Brain microvascular endothelial cell (primary cell): Measurements from ENCODE around the gene EPAS1.

Experiments
- DNase-seq: peaks from one replicate; pipeline ENCODE4 v3.0.0-alpha.2; 2020
- H3K27ac ChIP-seq: fragments of 250-450 bp; sonication (Bioruptor Pico); 2 replicates; pipeline ENCODE4 v1.5.1; 2020; ENCODE audit warnings: mild to moderate bottlenecking, moderate library complexity
- H3K27me3 ChIP-seq: fragments of 250-450 bp; sonication (Bioruptor Pico); replicated peaks from 2 replicates; pipeline ENCODE4 v1.5.1; 2020; ENCODE audit warnings: mild to moderate bottlenecking
- H3K36me3 ChIP-seq: fragments of 250-450 bp; sonication (Bioruptor Pico); replicated peaks from 2 replicates; pipeline ENCODE4 v1.5.1; 2020; ENCODE audit warnings: mild to moderate bottlenecking
- H3K4me3 ChIP-seq: 2 replicates; pipeline ENCODE4 v1.5.1; 2011; ENCODE audit warnings: low read depth, mild to moderate bottlenecking, control low read depth, low read length, moderate library complexity
- in situ Hi-C: cut with HindIII; loops from 2 replicates; pipeline ENCODE4 v1.10.0; 2017; ENCODE audit warnings: low sequenced_read_pairs, low pct_ligation_motif_present
- TF ChIP-seq, protein P1 (sequence below): IDR thresholded peaks from 2 replicates; pipeline ENCODE4 v1.5.1; 2011; ENCODE audit warnings: low read depth, mild to moderate bottlenecking, moderate library complexity, low read length, control low read depth, inconsistent platforms; ENCODE audit errors: missing control alignments

The EPAS1 gene

DNA sequence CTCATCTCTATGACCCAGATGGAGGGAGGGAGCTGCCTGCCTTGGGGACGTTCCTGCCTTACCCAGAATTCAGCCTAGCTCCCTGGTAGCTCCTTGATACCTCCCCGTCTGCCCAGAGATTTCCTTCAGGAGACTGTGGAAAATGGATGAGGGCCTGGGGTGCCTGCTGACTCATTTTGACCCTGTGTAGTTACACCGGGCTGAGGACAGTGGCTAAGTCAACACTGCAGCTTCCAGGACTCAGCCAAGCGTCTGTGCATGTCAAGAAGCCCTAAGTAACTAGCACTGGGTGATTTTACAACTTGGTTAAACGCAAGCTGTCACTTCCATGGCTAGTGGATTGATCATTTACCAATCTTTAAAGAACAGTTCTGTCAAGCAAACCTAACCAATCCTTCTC, 23.3 kb upstream of the EPAS1 start:
- peak; percentile 34 for DNase-seq
- H3K4me3 ChIP-seq = no peak overlapping the region
- in situ Hi-C loops = no loop called here
- no peaks in the 10 kb centered on the region for H3K27me3 ChIP-seq
- H3K27ac ChIP-seq = peak overlapping the region; percentile 57
- TF ChIP-seq, protein P1, sequence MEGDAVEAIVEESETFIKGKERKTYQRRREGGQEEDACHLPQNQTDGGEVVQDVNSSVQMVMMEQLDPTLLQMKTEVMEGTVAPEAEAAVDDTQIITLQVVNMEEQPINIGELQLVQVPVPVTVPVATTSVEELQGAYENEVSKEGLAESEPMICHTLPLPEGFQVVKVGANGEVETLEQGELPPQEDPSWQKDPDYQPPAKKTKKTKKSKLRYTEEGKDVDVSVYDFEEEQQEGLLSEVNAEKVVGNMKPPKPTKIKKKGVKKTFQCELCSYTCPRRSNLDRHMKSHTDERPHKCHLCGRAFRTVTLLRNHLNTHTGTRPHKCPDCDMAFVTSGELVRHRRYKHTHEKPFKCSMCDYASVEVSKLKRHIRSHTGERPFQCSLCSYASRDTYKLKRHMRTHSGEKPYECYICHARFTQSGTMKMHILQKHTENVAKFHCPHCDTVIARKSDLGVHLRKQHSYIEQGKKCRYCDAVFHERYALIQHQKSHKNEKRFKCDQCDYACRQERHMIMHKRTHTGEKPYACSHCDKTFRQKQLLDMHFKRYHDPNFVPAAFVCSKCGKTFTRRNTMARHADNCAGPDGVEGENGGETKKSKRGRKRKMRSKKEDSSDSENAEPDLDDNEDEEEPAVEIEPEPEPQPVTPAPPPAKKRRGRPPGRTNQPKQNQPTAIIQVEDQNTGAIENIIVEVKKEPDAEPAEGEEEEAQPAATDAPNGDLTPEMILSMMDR = no peak
- H3K36me3 ChIP-seq = no peaks in the 10 kb centered on the region

DNA sequence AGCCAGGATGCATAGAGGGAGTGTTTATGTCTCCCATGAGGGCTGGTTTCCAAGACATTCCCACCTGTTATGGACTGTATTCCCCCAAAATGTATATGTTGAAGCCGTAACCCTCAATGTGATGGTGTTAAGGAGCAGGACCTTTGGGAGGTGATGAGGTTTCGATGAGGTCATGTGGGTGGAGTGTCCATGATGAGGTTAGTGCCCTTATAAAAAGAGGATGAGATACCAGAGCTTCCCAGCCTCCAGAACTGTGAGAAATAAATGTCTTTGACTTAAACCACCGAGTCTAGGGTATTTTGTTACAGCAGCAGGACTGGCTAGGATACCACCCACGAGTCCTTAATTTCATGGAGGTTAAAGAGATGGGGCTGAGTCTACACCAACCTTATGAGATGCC, 22.6 kb upstream of the EPAS1 start:
- H3K27me3 ChIP-seq = no peaks in the 10 kb centered on the region
- TF ChIP-seq, protein P1 = no peak
- no peaks in the 10 kb centered on the region for H3K36me3 ChIP-seq
- no peak overlapping the region for H3K27ac ChIP-seq
- DNase-seq = no peak
- H3K4me3 ChIP-seq = no peak overlapping the region
- in situ Hi-C loops = no loop called here

DNA sequence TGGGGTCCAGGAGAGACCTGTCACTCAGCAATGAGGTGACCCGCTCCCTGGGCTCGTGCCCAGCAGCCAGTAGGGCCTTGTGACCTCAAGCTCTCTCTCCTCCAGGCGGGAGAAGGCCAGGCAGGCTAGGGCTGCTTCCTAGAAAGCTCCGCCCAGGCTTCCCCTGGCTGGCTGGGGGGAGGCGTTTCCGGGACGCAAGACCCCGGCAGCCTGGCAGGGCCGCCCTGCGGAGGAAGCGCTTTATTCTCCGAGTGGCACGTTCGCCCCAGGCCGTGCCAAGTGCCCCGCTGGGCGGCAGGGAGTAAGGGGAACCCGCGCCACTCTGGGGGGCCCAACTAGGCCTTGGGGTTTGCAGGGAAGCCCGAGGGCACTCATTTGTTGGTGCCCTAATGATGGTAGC, 21.2 kb upstream of the EPAS1 start:
- Histone ChIP-seq H3K27me3 (no peaks in the 10 kb centered on the region), H3K4me3 (peak overlapping the region; percentile 12), H3K36me3 (no peaks in the 10 kb centered on the region), H3K27ac (peak overlapping the region; percentile 37)
- peak; percentile 16 for DNase-seq
- TF ChIP-seq, protein P1 = peak; percentile 5
- in situ Hi-C loops = no loop called here

DNA sequence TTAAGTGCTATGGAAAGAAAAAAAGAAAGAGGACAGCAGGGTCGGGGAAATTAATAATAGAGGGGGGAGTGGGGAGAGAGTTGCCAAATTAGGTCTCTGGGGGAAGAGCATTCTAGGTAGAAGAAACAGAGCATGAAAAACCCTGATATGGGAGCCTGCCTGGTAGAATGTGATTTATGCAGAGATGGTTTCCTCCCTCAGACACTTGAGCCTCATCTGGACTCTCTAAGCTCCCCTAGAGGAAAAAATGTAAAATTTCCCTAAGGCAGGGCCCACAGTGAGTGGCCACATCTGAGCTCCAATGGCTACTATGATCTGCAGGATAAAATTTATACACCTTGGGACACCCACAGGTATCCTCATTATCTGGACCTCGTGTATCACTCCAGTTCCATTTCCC, 20.6 kb upstream of the EPAS1 start:
- Histone ChIP-seq H3K36me3 (no peaks in the 10 kb centered on the region), H3K27ac (peak overlapping the region; percentile 37), H3K27me3 (no peaks in the 10 kb centered on the region), H3K4me3 (no peak overlapping the region)
- in situ Hi-C loops = no loop called here
- DNase-seq = peak; percentile 47
- TF ChIP-seq, protein P1 = peak; percentile 59

DNA sequence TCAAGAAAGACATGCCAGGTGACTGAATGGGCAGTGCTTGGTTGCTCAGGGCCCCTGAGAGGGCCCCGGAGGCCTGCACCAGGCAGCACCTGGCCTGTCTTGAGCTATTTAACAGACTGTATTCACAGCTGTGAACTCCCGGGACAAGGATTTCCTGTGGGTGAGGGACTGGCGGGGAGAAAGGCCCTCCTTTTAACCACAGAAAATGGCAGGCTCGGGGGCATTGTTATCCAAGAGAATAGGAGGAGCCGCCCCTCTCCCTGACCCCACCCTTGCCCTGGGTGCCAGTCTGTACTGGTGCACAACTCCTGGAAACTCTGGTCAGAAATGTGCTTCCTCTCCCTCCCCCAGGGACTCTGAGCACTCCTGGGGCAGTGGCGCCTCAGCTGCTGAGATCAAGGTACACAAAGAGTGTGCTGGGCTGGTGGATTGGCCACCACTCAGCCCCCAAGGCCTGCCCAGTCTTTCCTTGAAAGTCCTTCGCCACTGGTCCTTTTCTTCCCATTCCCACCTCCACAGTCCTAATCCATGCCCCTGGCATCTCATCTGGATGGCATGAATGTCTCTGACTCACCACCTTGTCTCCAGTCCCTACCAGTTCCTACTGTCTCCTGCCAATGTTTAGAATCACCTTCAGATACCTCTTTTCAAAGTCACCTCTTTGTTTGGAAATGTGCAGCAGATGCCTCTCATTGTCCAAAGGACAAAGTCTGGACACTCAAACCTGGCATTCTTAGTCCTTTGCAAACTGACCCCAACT, 19.6 kb upstream of the EPAS1 start:
- no peak for DNase-seq
- H3K4me3 ChIP-seq = no peak overlapping the region
- H3K27me3 ChIP-seq = no peaks in the 10 kb centered on the region
- in situ Hi-C loops = no loop called here
- no peaks in the 10 kb centered on the region for H3K36me3 ChIP-seq
- H3K27ac ChIP-seq = no peak overlapping the region
- TF ChIP-seq, protein P1 = no peak

DNA sequence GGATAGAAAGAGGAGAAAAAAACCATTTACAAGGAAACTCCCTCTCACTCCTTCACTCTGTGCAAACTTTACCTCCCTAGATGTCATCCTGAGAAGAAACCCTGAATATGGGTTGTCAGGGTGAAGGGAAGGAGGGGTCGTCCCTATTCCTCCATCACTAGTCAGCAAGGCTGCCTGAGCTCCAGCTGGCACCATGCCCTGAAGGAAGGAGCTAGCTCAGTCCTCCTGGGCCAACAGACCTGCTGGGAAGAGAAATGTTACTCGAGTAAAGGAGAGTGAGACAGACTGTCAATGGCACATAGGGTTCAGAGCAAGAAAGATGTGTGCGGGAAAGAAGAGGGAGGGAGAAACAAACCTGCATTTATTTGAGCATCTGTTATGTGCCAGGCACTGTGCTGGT, 18.3 kb upstream of the EPAS1 start:
- TF ChIP-seq, protein P1 = no peak
- Histone ChIP-seq H3K27ac (no peak overlapping the region), H3K36me3 (no peaks in the 10 kb centered on the region), H3K27me3 (no peaks in the 10 kb centered on the region), H3K4me3 (no peak overlapping the region)
- in situ Hi-C loops = no loop called here
- DNase-seq = no peak
